GM12865 (cell line): Measurements from ENCODE around the gene RPLP2.
A peak's percentile ranks its signal among the peaks of the same experiment; 100 is the strongest.

Experiments used
- DNase-seq: peaks from one replicate; pipeline ENCODE4 v3.0.0; 2010; ENCODE audit warnings: low read depth
- H3K4me3 ChIP-seq: 2 replicates; pipeline ENCODE4 v1.5.1; 2011; ENCODE audit warnings: mild to moderate bottlenecking, low read depth, low read length, control low read depth
- TF ChIP-seq, protein P1 (sequence below): IDR thresholded peaks from 2 replicates; pipeline ENCODE4 v1.5.1; 2011; ENCODE audit warnings: low read length, control low read depth, low read depth, inconsistent platforms; ENCODE audit not compliant: insufficient read depth; ENCODE audit errors: missing control alignments

RPLP2 gene

DNA sequence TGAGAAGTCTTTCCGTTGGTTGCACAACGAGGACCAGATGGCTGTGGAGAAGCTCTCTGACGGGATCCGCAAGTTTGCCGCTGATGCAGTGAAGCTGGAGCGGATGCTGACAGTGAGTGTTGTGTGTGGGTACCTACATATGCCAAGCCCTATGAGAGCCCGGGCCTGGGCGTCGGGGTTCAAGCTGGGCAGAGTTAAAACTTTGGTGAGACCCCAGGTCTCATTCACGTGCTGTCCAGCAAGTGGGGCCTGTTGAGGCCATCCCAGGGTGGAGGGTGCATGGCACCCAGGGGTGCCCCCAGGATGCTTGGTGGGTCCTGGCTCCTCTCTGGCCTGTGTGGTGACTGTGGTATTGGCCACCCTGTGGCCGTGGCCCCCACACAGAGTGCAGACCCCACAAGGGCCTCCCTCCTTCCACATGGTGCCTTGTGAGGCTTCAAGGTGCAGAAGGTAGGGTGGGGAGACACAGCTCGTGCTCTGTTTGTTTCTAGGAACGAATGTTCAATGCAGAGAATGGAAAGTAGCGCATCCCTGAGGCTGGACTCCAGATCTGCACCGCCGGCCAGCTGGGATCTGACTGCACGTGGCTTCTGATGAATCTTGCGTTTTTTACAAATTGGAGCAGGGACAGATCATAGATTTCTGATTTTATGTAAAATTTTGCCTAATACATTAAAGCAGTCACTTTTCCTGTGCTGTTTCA is 45.3 kb upstream of the RPLP2 start:
- DNase-seq: no peak
- TF ChIP-seq, protein P1, sequence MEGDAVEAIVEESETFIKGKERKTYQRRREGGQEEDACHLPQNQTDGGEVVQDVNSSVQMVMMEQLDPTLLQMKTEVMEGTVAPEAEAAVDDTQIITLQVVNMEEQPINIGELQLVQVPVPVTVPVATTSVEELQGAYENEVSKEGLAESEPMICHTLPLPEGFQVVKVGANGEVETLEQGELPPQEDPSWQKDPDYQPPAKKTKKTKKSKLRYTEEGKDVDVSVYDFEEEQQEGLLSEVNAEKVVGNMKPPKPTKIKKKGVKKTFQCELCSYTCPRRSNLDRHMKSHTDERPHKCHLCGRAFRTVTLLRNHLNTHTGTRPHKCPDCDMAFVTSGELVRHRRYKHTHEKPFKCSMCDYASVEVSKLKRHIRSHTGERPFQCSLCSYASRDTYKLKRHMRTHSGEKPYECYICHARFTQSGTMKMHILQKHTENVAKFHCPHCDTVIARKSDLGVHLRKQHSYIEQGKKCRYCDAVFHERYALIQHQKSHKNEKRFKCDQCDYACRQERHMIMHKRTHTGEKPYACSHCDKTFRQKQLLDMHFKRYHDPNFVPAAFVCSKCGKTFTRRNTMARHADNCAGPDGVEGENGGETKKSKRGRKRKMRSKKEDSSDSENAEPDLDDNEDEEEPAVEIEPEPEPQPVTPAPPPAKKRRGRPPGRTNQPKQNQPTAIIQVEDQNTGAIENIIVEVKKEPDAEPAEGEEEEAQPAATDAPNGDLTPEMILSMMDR: no peak
- no peak overlapping the region for H3K4me3 ChIP-seq

DNA sequence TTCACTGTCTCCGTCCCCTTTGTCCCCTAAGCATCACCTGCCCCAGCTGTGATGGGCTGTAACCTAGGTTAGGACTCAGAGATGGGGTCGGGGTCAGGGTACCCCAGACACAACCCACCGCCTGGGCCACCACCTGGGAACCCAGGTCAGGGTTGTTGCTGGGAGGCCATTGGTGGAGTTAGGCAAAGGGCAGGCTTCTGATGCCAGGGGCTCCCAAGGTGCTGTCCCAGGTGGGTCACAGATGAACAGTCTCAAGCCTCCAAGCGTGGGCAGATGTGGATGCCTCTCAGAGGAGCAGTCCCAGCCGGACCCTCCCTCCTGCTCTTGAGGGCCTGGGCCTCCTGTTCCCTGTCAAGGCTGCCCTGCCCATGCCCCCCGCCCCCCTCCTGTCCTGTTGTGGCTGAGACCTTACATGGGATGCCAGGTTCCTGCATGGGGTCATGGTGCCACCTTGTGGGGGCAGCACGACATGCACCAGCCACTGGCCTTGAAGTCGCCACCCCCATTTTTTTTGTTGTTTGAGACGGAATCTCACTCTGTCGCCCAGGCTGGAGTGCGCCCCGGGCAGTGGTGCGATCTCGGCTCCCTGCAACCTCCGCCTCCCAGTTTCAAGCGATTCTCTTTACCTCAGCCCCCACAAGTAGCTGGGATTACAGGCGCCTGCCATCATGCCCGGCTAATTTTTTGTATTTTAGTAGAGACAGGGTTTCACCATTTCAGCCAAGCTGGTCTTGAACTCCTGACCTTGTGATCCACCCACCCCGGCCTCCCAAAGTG is 44.6 kb upstream of the RPLP2 start:
- no peak overlapping the region for H3K4me3 ChIP-seq
- TF ChIP-seq, protein P1: peak; percentile 71
- DNase-seq: peak; percentile 79

DNA sequence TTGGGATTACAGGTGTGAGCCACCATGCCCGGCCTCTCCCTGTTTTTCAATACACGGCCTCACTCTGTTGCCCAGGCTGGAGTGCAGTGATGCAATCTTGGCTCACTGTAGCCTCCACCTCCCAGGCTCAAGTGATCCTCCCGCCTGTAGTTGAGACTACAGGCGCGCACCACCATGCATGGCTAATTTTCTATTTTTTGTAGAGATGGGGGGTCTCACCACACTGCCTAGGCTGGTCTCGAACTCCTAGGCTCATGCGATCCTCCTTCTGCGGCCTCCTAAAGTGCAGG is 44.0 kb upstream of the RPLP2 start:
- no peak overlapping the region for H3K4me3 ChIP-seq
- no peak for DNase-seq
- TF ChIP-seq, protein P1: no peak

DNA sequence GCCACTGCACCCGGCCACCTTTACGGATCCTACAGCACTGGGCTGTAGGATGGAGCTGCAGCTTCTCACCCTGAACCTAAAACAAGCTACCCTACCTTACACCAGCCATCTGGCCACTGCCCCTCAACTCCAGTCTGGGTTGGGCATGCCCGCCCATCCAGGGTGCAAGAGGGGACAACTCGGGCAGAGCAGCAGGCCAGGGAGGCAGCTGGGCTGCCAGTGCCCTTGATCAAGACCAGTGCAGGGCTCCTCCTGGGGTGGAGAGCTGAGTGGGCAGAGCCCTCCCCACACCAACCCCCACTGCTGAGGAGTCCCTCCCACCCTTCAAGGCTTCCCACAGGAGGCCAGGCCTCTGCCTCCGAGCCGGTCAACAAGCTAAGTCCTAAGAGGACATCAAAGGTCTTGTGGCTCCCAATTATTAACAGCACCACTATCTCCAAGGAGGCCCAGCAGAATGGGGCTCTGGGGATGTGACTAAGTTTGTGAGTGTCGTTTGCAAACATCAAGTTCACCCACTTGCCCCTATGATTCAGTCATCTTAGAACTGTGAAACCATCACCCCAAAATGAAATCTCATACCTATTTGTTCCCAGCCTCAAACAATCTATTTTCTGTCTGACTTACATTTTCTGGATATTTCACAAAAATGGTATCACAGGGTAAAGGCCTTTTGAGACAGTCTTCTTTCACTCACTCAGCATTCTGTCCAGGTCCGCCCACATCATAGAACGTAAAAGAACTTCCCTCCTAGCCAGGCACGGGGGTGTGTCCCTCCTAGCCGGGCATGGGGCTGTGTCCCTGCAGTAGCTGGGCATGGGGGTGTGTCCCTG is 43.4 kb upstream of the RPLP2 start:
- no peak overlapping the region for H3K4me3 ChIP-seq
- TF ChIP-seq, protein P1: no peak

DNA sequence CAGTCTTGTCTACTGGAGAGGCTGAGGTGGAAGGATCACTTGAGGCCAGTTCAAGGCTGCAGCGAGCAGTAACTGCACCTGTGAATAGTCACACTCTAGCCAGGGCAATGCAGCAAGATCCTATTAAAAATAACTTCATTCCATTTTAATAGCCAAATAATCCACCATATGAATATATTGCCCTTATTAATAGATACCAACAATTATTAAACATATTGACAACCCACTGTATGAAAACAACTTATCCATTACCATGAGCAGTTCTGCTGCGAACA is 42.9 kb upstream of the RPLP2 start:
- no peak overlapping the region for H3K4me3 ChIP-seq
- TF ChIP-seq, protein P1: no peak
- DNase-seq: no peak

More for the DNA sequence above, 43.4 kb upstream of the RPLP2 start:
- no peak for DNase-seq

DNA sequence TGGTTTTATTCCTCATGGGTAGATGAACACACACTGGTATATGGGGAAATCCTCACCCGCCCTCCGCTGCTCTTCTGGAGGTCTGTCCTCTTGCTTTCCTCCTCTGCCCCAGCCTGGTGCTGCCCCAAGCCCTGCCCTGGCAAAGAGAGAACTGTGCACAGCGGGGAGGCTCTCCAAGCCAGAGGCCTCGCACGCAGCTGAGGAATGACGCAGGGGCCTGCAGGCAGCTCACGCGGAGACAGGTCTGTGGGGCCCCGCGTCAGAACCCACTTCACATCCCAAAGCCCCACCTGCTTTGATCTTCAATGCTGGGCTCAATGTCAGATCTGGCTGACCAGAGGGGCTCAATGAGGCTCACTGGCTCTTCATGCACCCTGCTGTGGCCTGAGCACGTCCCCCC is 42.5 kb upstream of the RPLP2 start:
- TF ChIP-seq, protein P1: no peak
- no peak for DNase-seq
- H3K4me3 ChIP-seq: no peak overlapping the region
